GM12801 (cell line): ENCODE measurements around the gene EEFSEC.

Experiments used
- TF ChIP-seq, protein P1 (sequence below): IDR thresholded peaks from one replicate; pipeline ENCODE4 v1.5.1; 2011; ENCODE audit warnings: control low read depth; ENCODE audit not compliant: insufficient read length; ENCODE audit errors: extremely low read depth

Gene EEFSEC

DNA sequence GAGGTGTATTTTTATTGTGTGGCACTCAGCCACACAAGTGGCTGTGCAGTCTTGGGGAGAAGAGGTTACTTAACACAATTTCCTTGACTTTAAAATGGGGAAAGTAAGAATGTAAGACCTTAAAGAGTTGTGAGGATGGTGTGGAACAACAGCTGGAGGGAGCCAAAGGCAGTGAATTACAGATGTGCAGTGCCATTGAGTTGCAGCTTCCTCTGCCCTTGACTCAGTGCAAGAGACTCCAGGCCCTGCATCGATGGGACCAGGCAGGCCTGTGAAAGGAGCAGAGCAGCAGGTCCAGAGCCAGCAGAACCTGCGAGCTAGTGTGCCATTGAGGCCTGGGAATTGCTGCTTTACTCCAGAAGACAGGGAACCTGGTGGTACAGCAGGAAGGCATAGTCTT, 27.2 kb downstream of the EEFSEC start:
- TF ChIP-seq, protein P1, sequence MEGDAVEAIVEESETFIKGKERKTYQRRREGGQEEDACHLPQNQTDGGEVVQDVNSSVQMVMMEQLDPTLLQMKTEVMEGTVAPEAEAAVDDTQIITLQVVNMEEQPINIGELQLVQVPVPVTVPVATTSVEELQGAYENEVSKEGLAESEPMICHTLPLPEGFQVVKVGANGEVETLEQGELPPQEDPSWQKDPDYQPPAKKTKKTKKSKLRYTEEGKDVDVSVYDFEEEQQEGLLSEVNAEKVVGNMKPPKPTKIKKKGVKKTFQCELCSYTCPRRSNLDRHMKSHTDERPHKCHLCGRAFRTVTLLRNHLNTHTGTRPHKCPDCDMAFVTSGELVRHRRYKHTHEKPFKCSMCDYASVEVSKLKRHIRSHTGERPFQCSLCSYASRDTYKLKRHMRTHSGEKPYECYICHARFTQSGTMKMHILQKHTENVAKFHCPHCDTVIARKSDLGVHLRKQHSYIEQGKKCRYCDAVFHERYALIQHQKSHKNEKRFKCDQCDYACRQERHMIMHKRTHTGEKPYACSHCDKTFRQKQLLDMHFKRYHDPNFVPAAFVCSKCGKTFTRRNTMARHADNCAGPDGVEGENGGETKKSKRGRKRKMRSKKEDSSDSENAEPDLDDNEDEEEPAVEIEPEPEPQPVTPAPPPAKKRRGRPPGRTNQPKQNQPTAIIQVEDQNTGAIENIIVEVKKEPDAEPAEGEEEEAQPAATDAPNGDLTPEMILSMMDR: no peak

DNA sequence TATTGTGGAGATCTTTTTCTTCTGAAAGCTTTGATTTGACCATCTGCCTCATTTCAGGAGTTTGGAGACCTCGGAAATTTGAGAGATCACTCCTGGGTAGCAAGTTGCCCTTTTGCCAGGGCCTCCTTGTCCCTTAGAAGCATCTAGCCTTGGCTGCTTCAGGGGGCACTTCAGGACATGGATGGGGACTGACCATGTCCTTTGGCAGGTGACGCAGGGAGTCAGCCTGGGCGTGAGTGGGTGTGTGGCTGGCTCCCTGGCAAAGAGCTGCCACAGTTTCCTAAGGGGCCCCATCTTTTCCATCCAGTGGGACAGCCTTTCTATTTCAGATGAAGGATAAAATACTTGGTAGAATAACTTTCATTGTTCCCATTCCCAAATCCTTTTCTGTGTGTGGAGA, 27.6 kb downstream of the EEFSEC start:
- TF ChIP-seq, protein P1: no peak

DNA sequence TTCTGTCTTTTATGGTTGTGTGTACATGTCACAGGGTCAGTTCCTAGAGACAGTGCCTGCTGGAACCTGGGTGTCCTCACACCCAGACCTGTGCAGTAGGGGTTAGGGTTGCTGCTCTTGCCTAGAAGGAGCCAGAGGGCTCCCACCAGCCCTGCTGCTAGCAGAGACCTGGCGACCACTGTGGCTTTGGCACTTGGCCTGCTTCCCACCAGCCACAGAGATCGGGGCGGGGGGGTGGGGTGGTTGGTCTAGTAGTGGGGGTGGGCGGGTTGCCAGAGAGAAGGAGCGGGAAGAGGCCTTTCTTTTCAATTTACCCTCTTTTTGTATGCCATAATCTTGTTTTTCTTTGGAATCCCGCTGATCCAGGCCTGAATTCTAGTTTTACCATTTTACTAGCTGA, 29.4 kb downstream of the EEFSEC start:
- TF ChIP-seq, protein P1: no peak

DNA sequence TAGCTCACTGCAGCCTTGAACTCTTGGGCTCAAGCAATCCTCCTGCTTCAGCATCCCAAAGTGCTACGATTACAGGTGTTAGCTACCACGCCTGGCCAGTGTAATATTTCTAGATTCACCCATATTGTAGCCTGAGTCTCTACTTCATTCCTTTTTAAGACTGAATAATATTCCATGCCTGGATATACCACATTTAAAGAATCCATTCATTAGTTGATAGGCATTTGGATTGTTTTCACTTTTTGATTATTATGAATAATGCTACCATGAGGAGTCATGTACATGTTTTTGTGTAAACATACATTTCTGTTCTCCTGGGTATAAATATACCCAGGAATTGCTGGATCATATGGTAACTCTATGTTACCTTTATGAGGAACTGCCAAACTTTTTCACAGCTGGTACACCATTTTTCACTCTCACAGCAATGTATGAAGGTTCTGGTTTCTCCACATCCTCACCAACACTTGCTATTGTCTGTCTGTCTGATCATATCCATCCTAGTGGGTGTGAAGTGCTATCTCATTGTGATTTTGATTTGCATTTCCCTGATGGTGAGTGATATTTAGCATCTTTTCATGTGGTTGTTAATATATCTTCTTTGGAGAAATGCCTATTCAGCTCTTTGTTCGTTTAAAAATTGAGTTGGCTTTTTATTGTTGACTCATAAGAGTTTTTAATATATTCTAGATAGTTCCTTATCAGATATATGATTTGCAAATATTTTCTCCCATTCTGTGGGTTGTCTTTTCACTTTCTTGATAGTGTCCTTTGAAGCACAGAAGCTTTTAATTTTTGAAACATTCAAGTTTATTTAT, 32.6 kb downstream of the EEFSEC start:
- TF ChIP-seq, protein P1: no peak

DNA sequence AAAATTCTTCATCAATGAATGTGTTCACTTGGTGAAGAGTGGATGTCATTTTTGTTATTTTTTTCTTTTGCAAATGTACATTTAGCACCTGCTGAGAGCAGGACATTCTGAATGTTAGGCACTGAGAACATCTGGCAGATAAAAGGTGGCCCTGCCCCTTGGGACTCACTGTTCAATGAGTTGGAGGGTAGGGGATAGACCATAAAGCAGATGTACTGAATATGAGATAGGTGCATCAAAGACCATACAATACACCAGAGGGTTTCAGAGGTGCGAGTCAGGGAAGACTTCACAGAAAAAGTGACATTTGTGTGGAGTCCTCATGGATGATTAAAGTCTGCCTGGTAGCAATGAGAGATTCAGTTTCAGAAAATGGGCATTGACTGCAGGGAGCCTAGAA, 34.2 kb downstream of the EEFSEC start:
- TF ChIP-seq, protein P1: no peak

DNA sequence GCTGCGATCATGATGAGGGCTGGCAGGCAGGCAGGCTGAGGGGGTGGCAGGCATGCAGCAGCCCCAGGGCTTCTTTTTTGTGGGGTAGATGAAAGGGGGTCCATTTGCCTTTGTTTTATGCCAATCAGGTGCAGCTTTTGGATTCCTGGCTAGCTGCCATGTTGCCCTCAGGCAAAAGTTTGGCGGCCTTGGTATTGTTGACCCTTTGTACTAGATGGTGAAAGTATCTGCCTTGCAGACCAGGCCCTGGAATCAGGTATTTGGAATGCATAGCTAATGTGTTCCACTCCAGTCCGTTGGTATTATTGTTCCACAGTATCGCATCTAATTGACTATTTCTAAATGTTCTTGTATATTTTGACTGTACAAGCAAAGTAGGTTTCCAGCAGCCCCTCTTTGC, 35.0 kb downstream of the EEFSEC start:
- TF ChIP-seq, protein P1: no peak

DNA sequence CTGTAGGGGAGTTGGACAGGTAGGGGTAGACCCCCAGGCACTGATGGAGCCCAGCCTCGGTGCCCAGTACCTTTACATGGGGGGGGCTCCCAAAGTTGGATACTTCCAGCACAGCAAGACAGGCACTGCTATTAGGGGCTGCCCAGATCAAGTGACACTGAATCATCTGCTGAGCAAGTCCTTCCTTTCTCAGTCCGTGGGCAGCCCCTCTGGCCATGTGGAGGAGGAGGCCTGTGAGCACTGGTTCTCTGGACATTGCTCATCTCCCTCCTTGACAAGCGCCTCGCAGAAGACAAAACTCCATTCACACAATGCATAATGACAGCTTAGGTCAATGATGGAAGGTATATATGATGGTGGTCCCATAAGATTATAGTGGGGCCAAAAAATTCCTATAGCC, 35.7 kb downstream of the EEFSEC start:
- TF ChIP-seq, protein P1: no peak
